CD4-positive, alpha-beta T cell treated with Interleukin-10 for 1 hour (primary cell): ENCODE results near the gene OCLN.
"Not testable (repeated sequence)": the region's sequence is repeated elsewhere in the genome, so short reads cannot be mapped to it uniquely, and the experiment has no call there.

Experiments
- DNase-seq: peaks from one replicate; pipeline ENCODE4 v3.0.0-alpha.2; 2020

OCLN gene

DNA sequence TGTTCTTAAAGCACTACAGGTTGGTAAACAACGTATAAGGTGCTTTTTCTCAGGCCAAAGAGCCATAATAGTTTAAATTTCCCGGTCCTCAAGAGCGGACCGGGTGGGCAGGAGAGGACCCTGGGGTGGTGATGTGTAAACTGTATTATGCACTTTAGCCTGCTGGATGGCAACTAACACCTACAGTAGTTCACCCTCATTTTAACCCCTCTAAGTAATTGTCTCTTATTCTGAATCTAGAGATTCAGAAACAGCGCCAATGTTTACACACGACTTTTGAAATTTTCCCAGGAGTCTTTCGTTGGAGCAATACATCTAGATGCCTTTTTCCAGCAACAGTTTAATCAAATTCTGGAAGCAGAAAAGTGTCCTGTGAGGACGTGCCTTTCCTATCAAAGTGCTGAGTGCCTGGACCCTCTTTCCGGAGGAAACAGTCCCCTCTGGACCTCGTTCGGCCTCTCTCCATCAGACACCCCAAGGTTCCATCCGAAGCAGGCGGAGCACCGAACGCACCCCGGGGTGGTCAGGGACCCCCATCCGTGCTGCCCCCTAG is 676 bp upstream of the OCLN start:
- no peak for DNase-seq

GRCh38 chr5:69492923-69493395 is 369 bp downstream of the OCLN start:
- no peak for DNase-seq

DNA sequence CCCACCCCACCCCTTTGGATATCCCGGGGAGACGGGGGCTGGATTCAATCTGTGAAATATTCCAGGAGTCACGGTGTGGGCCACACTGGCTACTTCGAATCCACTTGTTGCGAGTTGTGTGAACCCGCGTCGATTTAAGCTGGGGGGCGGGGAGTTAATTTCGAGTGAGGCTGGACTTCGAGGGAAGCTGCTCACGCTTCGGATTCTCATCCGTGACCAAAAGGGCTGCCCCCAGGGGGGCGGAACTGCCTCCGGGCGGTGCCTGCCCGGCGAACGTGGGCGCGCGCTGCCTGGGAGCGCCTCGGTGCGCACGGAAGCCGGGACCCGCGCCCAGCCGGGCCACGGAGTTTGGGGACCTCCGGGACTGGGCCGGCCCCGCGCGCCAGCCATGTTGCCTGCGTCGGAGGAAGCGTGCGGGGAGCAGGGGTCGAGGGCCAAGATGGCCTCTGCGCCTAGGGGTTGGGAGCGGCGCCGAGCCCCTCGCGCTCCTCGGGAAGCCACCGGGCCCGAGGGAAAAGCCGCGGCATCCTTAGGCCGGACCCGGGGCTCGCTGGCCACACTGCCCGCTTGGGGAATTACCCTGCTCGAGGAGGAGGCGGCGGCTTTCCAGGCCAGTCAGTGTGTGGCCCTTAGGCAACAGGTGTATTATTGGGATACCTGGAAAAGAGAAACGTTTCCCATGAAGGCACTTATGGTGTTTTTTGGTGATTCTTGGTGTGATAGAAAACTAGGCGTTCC is 975 bp downstream of the OCLN start:
- DNase-seq = no peak

GRCh38 chr5:69494452-69494851 is 1.9 kb downstream of the OCLN start:
- no peak for DNase-seq

DNA sequence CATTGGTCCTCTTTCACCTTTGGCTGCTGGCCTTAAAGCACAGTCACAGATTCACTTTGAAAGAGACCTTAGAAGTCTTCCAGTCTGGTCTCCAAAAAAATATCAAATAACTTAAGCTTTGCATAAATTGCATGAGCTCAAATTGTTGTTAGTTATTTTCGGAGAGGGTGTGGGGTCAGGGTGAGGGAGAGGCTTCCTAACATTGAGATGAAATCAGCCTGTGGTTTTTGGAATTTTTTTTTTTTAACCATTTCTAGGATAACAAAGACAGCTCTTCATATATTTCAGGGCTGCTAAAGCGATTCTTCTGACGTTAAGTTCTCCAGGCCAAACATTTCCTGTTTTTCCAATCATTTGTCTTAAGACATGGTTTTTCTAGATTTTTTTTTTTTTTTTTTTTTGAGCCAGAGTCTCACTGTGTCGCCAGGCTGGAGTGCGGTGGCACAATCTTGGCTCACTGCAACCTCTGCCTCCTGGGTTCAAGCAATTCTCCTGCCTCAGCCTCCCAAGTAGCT is 4.5 kb downstream of the OCLN start:
- no peak for DNase-seq

DNA sequence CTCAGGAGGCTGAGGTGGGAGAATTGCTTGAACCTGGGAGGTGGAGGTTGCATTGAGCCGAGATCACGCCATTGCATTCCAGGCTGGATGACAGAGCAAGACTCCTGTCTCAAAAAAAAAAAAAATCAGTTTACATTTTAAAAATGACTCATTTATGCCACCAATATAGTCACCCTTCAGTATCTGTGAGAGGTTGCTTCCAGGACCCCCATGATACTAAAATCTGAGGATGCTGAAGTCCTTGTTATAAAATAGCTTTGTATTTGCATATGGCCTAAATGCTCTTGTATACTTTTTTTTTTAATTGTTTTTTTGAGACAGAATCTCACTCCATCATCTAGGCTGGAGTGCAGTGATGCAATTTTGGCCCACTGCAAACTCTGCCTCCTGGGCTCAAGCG is 5.8 kb downstream of the OCLN start:
- DNase-seq = no peak

- no peak for DNase-seq
Observed at GRCh38 chr5:69502367-69502766, 9.8 kb downstream of the OCLN start.

- DNase-seq = no peak
Observed at GRCh38 chr5:69502767-69503488, 10.3 kb downstream of the OCLN start.

- no peak for DNase-seq
Observed at GRCh38 chr5:69504036-69504435, 11.4 kb downstream of the OCLN start.

DNA sequence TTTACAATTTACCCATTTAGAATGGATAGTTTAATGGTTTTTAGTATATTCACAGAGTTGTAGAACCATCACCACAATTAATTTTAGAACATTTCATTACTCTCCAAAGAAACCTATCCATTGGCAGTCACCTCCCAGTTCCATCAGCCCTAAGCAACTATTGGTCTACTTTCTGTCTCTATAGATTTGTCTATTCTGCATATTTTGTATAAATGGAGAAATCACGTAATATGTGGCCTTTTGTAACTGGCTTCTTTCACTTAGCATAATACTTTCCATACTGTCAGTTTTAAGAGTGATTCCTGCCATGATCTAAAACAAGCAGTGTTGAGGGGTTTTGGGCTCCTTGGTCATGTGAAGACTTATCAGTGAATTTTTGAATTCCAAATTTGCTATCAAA is 12.7 kb downstream of the OCLN start:
- DNase-seq = no peak

DNA sequence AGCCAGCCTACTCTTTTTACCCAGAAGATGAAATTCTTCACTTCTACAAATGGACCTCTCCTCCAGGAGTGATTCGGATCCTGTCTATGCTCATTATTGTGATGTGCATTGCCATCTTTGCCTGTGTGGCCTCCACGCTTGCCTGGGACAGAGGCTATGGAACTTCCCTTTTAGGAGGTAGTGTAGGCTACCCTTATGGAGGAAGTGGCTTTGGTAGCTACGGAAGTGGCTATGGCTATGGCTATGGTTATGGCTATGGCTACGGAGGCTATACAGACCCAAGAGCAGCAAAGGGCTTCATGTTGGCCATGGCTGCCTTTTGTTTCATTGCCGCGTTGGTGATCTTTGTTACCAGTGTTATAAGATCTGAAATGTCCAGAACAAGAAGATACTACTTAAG is 16.6 kb downstream of the OCLN start:
- no peak for DNase-seq

- DNase-seq = no peak
Observed at GRCh38 chr5:69510694-69511093, 18.1 kb downstream of the OCLN start.

- no peak for DNase-seq
Observed at GRCh38 chr5:69512740-69513260, 20.2 kb downstream of the OCLN start.

- not testable (repeated sequence) for DNase-seq
Observed at GRCh38 chr5:69515570-69515969, 23.0 kb downstream of the OCLN start.

- DNase-seq = no peak
Observed at GRCh38 chr5:69516769-69517168, 24.2 kb downstream of the OCLN start.

GRCh38 chr5:69517763-69518212 is 25.2 kb downstream of the OCLN start:
- DNase-seq = no peak

- DNase-seq = no peak
Observed at GRCh38 chr5:69519285-69519684, 26.7 kb downstream of the OCLN start.

GRCh38 chr5:69522035-69522434 is 29.4 kb downstream of the OCLN start:
- DNase-seq = no peak

GRCh38 chr5:69525490-69525889 is 32.9 kb downstream of the OCLN start:
- DNase-seq = no peak

DNA sequence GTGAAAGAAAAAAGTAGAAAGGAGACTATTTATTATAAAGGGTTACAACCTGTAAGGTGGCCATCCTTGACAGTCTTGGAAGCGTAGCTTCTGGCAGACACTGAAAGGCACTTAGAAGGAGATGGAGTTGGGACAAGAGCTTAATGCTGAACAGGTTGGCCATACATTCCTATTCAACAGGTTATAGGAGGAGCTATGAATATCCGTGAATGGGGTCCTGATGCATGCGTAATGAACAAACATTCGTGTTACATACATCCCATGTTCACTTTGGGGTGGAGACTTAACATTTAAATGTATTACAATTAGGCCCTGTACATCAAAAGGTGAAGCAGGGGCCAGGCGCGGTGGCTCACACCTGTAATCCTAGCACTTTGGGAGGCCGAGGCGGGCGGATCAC is 34.1 kb downstream of the OCLN start:
- DNase-seq = no peak

DNA sequence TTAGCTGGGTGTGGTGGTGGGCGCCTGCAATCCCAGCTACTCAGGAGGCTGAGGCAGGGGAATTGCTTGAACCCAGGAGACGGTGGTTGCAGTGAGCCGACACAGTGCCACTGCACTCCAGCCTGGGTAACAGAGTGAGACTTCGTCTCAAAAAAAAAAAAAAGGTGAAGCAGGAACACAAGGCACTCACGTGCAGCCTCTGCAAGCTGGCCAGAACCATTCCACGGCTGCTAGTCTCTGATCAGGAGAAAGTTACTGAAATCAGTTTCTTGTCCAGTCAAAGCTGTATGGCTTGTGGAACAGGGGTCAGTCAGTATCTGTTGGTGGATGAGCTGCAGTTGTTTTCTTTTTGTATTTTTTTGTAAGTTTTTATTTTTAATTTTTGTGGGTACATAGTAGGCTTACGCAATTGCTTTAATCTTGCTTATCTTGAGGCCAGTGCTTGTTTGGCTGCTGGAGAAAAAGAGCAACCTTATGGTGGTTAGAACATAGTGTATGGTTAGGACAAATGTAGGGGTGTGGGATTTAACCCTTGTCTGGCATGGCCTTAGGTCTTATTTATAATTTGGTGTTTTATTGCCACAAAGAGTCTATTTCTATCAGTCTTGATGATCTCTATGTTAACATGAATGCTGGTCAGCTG is 34.7 kb downstream of the OCLN start:
- no peak for DNase-seq

- DNase-seq = no peak
Observed at GRCh38 chr5:69528035-69528434, 35.4 kb downstream of the OCLN start.

DNA sequence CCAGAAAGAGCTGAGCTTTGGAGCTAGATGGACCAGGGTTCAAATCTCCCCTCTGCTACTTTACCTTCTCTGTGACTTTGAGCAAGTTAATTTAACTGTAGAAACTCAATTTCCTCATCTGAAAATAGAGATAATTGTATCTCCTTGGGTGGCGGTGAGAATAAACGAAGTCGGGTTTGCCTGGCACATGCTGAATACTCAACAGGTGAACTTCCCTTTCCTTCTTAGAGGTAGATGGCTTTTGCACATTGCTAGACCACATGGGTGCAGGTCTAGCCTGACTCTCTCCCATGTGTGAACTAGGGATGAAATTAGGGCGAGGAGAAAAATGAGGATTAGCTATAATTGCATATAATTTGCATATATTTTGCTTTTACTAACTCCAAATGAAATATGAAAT is 36.0 kb downstream of the OCLN start:
- DNase-seq = no peak
